ENCODE measurements around the gene NKRF.

NKRF gene

DNA sequence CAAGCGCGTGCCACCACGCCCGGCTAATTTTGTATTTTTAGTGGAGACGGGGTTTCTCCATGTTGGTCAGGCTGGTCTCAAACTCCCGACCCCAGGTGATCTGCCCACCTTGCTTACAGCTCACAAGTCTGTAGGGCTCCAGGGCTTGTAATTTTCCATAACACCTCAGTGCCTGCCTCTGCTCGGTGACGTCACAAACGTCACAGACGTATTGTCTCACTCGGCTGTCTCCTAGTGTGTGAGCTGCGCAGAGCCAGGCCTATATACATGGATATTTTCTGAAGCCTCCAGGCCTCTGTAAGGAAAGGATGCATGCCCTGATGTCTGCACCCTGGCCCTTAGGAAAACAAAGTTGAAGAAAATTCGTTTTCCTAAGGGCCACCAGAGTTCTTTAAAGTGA lies 8.6 kb upstream of the NKRF start:
- no peak for DNase-seq (ENCODE audit: low read depth)

- no peak for DNase-seq (ENCODE audit: low read depth)
Measured at GRCh38 chrX:119607018-119607389, 780 bp upstream of the NKRF start.

GRCh38 chrX:119605464-119606279 lies 552 bp downstream of the NKRF start:
- peak; percentile 35 for DNase-seq (ENCODE audit: low read depth)

- no peak for DNase-seq (ENCODE audit: low read depth)
Measured at GRCh38 chrX:119604766-119605463, 1.3 kb downstream of the NKRF start.

DNA sequence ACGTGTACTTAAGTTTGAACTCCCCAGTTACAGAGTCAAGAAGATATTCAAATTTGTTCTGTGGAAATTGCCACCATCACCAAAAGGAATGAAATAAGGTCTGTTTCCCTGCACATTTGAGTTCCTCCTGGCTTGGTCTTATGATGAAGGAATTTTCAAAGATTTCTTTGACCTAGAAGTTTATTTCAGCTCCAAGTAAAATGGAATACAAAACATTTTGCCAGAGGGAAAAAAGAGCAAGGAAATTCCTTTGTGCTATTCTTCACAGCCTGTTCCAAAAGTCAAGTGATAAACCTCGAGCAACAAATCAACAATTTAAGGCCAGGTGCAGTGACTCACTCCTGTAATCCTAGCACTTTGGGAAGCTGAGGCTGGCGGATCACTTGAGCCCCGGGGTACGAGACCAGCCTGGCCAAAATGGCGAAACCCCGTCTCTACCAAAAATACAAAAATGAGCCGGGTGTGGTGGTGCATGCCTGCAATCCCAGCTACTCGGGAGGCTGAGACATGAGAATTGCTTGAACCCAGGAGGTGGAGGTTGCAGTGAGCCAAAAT lies 3.4 kb downstream of the NKRF start:
- no peak for DNase-seq (ENCODE audit: low read depth)

DNA sequence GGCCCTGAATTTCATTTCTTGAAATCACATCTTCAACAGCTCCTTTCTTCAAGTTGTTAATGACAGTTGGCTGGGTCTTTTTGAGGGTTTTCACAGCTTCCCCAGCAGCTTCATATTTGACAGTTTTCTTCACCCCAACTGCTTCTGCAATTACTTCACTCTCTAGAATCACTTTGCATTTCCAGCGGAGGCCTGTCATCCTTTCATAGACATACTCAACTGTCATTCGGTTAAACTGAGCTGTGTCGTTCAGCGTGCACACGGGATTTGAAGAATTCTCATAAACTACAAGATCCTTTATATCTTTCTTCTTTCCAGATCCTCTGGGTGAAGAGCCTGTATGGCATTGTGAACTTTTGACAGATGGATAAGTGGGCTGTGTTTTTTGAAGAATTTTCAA lies 16.4 kb downstream of the NKRF start:
- DNase-seq (ENCODE audit: low read depth), result no peak

DNA sequence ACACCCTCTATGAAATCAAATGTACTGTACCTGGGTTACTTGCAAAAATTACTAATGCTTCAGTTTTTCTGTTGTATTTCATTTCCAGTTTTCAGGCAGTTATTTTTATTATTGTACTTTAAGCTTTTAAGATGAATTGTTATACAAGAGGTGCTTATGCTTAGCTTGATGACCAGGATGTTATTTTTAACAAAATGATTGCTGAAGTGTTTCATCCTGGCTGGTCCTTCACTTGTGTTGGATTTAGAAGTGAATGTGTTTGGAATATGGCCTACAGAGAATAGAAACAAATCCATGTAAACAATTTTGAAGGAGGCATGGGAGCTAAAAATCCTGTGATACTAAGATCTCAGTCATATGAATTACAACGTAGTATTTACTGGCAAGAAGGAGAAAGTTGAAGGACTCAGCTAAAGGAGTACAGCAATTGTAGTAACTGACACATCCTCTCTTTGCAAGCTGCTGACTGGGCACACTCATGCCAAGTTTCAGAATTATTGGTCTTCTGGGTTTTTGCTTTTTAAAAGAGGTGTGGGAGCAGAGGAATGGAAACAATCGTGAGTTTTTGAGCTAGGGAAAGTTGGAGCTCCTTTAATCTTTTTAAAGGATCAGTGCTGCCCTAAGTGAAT lies 22.7 kb downstream of the NKRF start:
- no peak for DNase-seq (ENCODE audit: low read depth)

DNA sequence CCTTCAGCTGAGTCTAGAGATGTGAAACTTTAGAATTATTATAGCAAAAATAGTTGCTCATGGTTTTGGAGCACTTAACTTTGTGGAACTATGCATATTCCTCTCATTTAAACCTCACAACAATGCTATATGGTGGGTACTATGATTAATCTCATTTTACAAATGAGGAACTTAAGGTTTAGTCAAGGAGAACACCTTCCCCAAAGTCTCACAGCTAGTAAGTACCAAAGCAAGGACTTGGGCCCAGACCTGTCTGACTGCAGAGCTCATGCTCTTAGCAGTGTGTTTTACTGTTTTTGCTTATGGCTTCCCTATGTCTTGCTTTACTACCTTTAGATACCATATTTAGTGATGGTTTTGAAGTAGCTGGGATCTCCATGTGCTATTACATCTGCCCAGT lies 26.8 kb downstream of the NKRF start:
- no peak for DNase-seq (ENCODE audit: low read depth)

- DNase-seq (ENCODE audit: low read depth), result peak; percentile 83
Measured at GRCh38 chrX:119574394-119575266, 31.6 kb downstream of the NKRF start, which contains the start of gene UBE2A. Gene UBE2A, plus strand, starts transcription at chrX:119574563. Its CDS starts 149 bp downstream, at chrX:119574712.

DNA sequence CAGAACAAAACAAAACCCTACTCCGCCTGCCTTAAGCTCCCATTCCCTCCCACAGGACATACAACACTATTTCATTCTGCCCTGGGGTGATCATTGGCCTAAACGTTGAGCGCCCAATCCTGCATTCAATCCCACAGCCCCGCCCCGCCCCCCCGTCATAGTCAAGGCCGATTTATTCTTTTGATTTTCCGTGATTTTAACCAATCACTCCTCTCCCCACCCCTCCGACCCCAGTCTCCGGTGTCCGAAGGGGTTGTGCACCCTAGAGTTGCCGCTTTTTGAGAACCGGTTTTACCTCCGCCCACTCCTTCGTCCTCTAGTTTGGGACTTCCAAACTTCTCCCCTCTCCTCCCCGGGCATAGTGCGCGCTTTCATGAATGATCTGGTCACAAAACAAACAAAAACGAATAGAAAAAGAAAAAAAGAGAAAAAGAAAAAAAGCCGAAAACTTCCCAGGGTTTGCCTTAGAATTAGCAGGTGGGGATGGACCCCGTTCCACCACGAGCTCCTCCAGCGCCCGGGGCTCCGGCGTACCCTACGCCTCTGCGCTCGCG lies 32.3 kb downstream of the NKRF start:
- no peak for DNase-seq (ENCODE audit: low read depth)

DNA sequence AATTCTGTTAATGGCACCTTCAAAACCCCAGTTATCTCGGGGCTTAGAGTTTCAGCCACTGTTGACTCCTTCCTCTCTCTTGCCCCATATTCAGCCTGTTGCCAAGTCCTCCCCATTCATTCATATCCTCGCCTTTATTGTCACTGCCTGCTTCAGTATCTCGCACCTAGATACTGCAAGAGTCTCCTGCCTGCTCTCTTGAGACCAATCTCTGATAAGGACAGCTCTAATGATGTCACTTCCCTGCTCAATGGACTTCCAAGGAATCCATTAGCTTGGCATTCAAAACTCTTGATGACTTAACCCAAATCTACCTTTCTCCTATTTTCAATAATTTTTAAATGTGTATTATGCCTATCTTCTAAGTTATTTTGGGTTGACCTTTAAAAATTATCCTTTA lies 33.0 kb downstream of the NKRF start:
- no peak for DNase-seq (ENCODE audit: low read depth)

- DNase-seq (ENCODE audit: low read depth), result no peak
Measured at GRCh38 chrX:119570351-119570835, 35.8 kb downstream of the NKRF start.

DNA sequence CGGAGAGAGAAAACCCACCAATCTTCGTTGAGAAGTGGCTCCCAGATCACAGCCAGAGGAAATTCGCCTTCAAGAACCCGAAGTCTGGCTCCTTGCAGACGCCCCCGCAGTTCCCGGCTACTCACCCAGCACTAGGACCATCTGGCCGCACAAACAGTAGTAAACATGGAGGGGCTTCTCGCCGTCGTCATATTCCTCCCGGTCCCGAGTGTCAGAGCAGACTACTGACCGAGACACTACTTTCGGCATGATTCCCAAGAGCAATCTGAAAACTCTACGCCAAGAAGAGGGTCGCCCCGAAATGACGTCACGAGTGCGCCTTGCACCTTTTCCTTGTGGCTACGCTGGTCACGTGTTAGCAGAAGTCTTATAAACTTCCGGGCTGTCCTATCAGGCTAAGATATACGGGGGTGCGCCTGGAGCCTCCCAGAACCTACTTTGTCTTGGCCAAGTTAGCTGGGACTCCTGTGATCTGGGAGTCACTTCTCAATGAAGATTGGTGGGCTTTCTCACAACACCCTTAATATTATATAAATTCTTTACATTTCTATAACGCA lies 41.0 kb downstream of the NKRF start, which contains the start of gene STEEP1:
TSS of gene STEEP1 (minus strand) at position 303 of the 557 bp plus-strand sequence. CDS start at position 249, 54 bp downstream.
- peak; percentile 75 for DNase-seq (ENCODE audit: low read depth)

DNA sequence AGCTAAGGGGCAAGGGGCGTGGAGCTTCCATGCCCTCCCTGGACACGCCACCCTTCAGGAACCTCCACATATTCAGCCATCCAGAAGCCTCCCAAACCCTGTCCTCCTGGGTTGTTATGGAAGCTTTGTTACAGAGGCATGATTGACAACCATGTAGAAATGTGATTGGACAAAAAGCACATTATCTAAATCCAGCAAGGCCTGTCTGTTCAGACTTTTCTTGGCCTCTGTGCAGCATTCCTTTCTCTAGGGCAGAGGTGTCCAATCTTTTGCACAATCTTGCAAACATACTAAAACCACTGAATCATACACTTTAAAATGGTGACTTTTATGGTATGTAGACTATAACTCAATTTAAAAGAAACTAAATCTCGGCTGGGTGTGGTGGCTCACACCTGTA lies 53.7 kb downstream of the NKRF start:
- DNase-seq (ENCODE audit: low read depth), result no peak

GRCh38 chrX:119549327-119550016 lies 56.8 kb downstream of the NKRF start:
- no peak for DNase-seq (ENCODE audit: low read depth)

DNA sequence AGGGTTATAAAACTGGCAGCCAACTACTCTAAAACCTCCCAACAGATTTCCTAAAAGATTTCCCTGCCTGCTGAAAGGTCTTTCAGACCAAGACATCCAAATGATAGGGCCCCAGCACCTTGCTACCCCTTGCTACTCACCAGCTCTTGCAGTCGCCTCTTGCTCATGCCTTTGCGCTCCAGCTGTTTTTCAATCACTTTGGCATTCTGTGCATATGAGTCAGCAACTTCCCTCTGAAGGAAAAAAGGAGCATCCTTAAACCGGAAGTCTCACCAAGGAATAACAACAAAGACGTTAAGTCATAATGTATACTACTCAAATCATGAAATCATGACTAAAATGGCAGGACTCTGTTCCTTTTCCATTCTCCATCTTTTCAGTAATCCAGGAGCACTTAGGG lies 65.0 kb downstream of the NKRF start:
- DNase-seq (ENCODE audit: low read depth), result no peak

GRCh38 chrX:119539872-119540271 lies 66.4 kb downstream of the NKRF start:
- DNase-seq (ENCODE audit: low read depth), result no peak
